KMS-11 (cell line): ENCODE data around the gene ZKSCAN1.
A peak's percentile ranks its signal among the peaks of the same experiment; 100 is the strongest.
"Not testable (repeated sequence)": the region's sequence is repeated elsewhere in the genome, so short reads cannot be mapped to it uniquely, and the experiment has no call there.

Experiments used
- H2AFZ ChIP-seq: fragments of 200-600 bp; sonication (generic); 2 replicates; pipeline ENCODE4 v1.6.1; 2016; ENCODE audit warnings: antibody characterized with exemption, mixed run types, low read depth
- H3K27ac ChIP-seq: fragments of 200-600 bp; sonication (generic); 2 replicates; pipeline ENCODE4 v1.6.1; 2016; ENCODE audit warnings: mild to moderate bottlenecking, mixed run types
- H3K27me3 ChIP-seq: fragments of 200-600 bp; sonication (generic); 2 replicates; pipeline ENCODE4 v1.6.1; 2017; ENCODE audit warnings: mild to moderate bottlenecking, low read depth, mixed run types, moderate library complexity; ENCODE audit not compliant: insufficient read depth
- H3K36me3 ChIP-seq: fragments of 200-600 bp; sonication (generic); 2 replicates; pipeline ENCODE4 v1.6.1; 2017; ENCODE audit warnings: mild to moderate bottlenecking, mixed run types; ENCODE audit not compliant: insufficient read depth
- H3K4me1 ChIP-seq: fragments of 200-600 bp; sonication (generic); 2 replicates; pipeline ENCODE4 v1.6.1; 2016; ENCODE audit warnings: mild to moderate bottlenecking, low read depth, mixed run types; ENCODE audit not compliant: poor library complexity, severe bottlenecking
- H3K4me2 ChIP-seq: fragments of 200-600 bp; sonication (generic); 2 replicates; pipeline ENCODE4 v1.7.0; 2016; ENCODE audit warnings: mild to moderate bottlenecking, mixed run types
- H3K4me3 ChIP-seq: fragments of 200-600 bp; sonication (generic); IDR thresholded peaks from 2 replicates; pipeline ENCODE4 v1.6.1; 2017; ENCODE audit warnings: low read depth, low read length, mixed read lengths; ENCODE audit not compliant: insufficient read depth
- H3K79me2 ChIP-seq: fragments of 200-600 bp; sonication (generic); 2 replicates; pipeline ENCODE4 v1.6.1; 2016; ENCODE audit warnings: low read depth, mixed run types; ENCODE audit not compliant: insufficient read depth
- H3K9ac ChIP-seq: fragments of 200-600 bp; sonication (generic); 2 replicates; pipeline ENCODE4 v1.6.1; 2016; ENCODE audit warnings: mild to moderate bottlenecking, mixed run types
- H4K20me1 ChIP-seq: fragments of 200-600 bp; sonication (generic); 2 replicates; pipeline ENCODE4 v1.6.1; 2016; ENCODE audit warnings: mild to moderate bottlenecking, mixed run types; ENCODE audit not compliant: insufficient read depth
- TF ChIP-seq, protein P1 (sequence below): fragments of 200-600 bp; sonication (generic); conservative IDR thresholded peaks from 2 replicates; pipeline ENCODE4 v1.6.1; 2017; ENCODE audit warnings: low read depth, mild to moderate bottlenecking, antibody characterized with exemption, low read length, moderate library complexity, mixed read lengths

Gene ZKSCAN1

DNA sequence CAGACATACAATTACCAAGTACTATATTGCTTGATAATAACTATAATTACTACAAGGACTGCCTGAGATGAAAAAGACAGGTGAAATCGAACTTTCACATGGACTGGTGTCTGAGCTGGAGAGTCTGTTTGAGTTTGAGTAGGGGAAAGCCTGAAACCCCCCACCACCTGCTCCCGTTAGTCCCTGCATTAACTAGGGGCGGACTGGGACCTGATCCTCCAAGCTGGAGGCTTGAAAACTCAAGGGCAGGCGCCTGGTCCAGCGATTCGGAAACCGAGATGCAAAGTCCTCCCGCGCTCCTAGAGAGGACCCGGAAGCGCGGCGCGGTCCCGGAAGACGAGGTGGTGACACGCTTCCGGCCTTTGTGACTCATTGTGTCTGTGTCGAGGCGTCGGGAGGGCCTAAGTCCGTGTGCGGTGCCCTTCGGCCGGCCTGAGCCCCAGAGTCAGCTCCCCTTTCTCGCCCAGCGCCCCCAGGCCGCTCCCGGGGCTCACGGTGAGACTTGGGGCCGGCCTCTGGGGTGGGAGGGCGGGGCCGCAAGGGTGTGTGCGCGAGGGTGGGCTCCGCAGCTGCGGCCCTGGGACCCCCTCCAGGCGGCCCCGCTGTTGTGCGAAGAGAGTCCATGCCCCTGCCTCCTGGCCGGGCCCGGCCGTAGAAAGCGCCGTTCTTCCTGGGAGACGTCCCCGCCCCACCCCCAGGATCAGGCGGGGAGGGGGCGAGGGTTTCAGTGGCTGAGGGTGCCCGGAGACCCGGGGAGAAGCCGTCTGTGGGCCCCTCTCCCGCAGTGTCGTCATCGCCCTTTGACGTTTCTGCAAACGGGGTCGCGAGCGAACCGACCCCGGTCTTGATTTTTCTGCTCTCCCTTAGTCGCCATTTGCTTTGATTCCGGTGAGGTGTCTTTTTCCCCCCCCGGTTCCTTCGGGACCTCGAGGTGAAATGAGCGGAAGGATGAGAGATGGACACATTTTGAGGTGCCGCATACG is at the start of gene ZKSCAN1:
Gene ZKSCAN1 (plus strand): TSS at position 365 of the 983 bp plus-strand sequence. CDS start 7,911 bp downstream, outside the sequence.
- Histone ChIP-seq H3K36me3 (no peaks in the 10 kb centered on the region), H3K4me1 (peaks cover 13% of the 10 kb centered on the region), H3K27me3 (no peaks in the 10 kb centered on the region), H3K4me3 (no peak within 1 kb of the TSS), H2AFZ (peak within 1 kb of the TSS; percentile 79), H3K79me2 (peaks cover 28% of the 10 kb centered on the region), H3K27ac (peak within 1 kb of the TSS; percentile 73), H3K4me2 (peak within 1 kb of the TSS; percentile 90), H4K20me1 (no peaks in the 10 kb centered on the region), H3K9ac (peak within 1 kb of the TSS; percentile 94)
- TF ChIP-seq, protein P1, sequence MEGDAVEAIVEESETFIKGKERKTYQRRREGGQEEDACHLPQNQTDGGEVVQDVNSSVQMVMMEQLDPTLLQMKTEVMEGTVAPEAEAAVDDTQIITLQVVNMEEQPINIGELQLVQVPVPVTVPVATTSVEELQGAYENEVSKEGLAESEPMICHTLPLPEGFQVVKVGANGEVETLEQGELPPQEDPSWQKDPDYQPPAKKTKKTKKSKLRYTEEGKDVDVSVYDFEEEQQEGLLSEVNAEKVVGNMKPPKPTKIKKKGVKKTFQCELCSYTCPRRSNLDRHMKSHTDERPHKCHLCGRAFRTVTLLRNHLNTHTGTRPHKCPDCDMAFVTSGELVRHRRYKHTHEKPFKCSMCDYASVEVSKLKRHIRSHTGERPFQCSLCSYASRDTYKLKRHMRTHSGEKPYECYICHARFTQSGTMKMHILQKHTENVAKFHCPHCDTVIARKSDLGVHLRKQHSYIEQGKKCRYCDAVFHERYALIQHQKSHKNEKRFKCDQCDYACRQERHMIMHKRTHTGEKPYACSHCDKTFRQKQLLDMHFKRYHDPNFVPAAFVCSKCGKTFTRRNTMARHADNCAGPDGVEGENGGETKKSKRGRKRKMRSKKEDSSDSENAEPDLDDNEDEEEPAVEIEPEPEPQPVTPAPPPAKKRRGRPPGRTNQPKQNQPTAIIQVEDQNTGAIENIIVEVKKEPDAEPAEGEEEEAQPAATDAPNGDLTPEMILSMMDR = no peak

- H3K27me3 ChIP-seq = peaks cover 4% of the 10 kb centered on the region; the same call in 1 of the 2 replicates
- H3K4me3 ChIP-seq = no peak overlapping the region
- H3K4me2 ChIP-seq = no peak overlapping the region
- no peak overlapping the region for H3K27ac ChIP-seq
- H3K9ac ChIP-seq = no peak overlapping the region
- no peak overlapping the region for H2AFZ ChIP-seq
- no peaks in the 10 kb centered on the region for H3K79me2 ChIP-seq
- TF ChIP-seq, protein P1 = no peak
- H3K4me1 ChIP-seq = no peaks in the 10 kb centered on the region
- no peaks in the 10 kb centered on the region for H3K36me3 ChIP-seq
- H4K20me1 ChIP-seq = no peaks in the 10 kb centered on the region
These were observed 46.1 kb upstream of the ZKSCAN1 start for GRCh38 chr7:99969298-99969697.

- H3K4me2 ChIP-seq, H3K9ac ChIP-seq, H3K27ac ChIP-seq, H2AFZ ChIP-seq, H3K4me1 ChIP-seq, H3K4me3 ChIP-seq, H3K36me3 ChIP-seq, H3K27me3 ChIP-seq, H3K79me2 ChIP-seq, H4K20me1 ChIP-seq: not testable (repeated sequence)
These were observed 45.6 kb upstream of the ZKSCAN1 start for GRCh38 chr7:99969813-99970212.

GRCh38 chr7:99971242-99971641 is 44.2 kb upstream of the ZKSCAN1 start:
- Histone ChIP-seq H4K20me1 (no peaks in the 10 kb centered on the region), H2AFZ (no peak overlapping the region), H3K9ac (no peak overlapping the region), H3K4me1 (no peaks in the 10 kb centered on the region), H3K79me2 (no peaks in the 10 kb centered on the region), H3K4me3 (no peak overlapping the region), H3K36me3 (no peaks in the 10 kb centered on the region), H3K27me3 (peaks cover 4% of the 10 kb centered on the region; the same call in 1 of the 2 replicates), H3K4me2 (no peak overlapping the region), H3K27ac (no peak overlapping the region)
- TF ChIP-seq, protein P1 = no peak

GRCh38 chr7:99973817-99974216 is 41.6 kb upstream of the ZKSCAN1 start:
- not testable (repeated sequence) for H3K4me1 ChIP-seq, H4K20me1 ChIP-seq, H3K79me2 ChIP-seq, H3K4me3 ChIP-seq, H3K9ac ChIP-seq, H2AFZ ChIP-seq, H3K27me3 ChIP-seq, H3K27ac ChIP-seq, H3K4me2 ChIP-seq, H3K36me3 ChIP-seq
